Measurements from ENCODE around the gene WWOX.

GRCh38 chr16:78732696-78733095, 633.2 kb downstream of the WWOX start:
- TF ChIP-seq CTCF (IDR thresholded peaks at IDR 0.05): no peak
- no peak for TF ChIP-seq POLR2A (IDR thresholded peaks at IDR 0.05)

All from thyroid gland (tissue), 4 donors.